Measurements from ENCODE around the gene INTS1.

DNA sequence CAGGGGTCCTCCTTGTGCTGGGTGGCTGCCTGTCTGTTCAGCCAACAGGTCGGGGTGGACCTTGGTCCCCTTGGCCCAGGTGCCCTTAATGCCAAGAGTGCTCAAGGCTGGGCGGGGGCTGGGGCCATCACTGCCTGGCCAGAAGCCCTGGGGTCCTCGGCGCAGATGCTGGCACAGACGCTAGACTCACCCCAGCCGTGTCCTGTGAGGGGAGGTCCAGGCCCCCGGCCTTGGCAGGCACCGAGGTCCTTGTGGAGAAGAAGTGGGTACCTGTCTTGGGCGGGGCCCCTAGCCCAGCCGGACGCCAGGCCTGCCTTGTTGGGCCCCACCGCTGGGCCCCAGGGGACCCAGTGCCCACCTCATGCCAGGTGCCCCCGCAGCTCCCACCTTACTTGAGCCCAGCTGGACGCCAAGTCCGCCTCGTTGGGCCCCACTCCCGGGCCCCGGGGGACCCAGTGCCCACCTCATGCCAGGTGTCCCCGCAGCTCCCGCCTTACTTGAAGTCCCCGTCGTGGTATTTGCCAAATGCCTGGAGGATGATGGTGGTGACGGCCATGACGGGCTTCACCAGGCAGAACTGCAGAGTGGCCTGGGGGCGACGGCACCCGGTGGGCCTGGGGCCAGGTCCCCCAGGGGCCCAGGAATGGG, 45.3 kb upstream of the INTS1 start:
- TF ChIP-seq, protein P1, sequence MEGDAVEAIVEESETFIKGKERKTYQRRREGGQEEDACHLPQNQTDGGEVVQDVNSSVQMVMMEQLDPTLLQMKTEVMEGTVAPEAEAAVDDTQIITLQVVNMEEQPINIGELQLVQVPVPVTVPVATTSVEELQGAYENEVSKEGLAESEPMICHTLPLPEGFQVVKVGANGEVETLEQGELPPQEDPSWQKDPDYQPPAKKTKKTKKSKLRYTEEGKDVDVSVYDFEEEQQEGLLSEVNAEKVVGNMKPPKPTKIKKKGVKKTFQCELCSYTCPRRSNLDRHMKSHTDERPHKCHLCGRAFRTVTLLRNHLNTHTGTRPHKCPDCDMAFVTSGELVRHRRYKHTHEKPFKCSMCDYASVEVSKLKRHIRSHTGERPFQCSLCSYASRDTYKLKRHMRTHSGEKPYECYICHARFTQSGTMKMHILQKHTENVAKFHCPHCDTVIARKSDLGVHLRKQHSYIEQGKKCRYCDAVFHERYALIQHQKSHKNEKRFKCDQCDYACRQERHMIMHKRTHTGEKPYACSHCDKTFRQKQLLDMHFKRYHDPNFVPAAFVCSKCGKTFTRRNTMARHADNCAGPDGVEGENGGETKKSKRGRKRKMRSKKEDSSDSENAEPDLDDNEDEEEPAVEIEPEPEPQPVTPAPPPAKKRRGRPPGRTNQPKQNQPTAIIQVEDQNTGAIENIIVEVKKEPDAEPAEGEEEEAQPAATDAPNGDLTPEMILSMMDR (IDR thresholded peaks at IDR 0.05) = no peak
- TF ChIP-seq POLR2A (IDR thresholded peaks at IDR 0.05) = no peak

All from transverse colon (tissue), 3 donors.